Choroid plexus epithelial cell (primary cell): Measurements from ENCODE around the gene HSDL2.

Experiments
- DNase-seq: peaks from one replicate; pipeline ENCODE4 v3.0.0-alpha.2; 2010; ENCODE audit warnings: low read depth
- H3K4me3 ChIP-seq: 2 replicates; pipeline ENCODE4 v1.5.1; 2011; ENCODE audit warnings: low read depth, mild to moderate bottlenecking, control low read depth, low read length, moderate library complexity
- TF ChIP-seq, protein P1 (sequence below): conservative IDR thresholded peaks from 2 replicates; pipeline ENCODE4 v1.5.1; 2011; ENCODE audit warnings: low read depth, mild to moderate bottlenecking, control low read depth, inconsistent platforms, low read length, moderate library complexity

The HSDL2 gene

DNA sequence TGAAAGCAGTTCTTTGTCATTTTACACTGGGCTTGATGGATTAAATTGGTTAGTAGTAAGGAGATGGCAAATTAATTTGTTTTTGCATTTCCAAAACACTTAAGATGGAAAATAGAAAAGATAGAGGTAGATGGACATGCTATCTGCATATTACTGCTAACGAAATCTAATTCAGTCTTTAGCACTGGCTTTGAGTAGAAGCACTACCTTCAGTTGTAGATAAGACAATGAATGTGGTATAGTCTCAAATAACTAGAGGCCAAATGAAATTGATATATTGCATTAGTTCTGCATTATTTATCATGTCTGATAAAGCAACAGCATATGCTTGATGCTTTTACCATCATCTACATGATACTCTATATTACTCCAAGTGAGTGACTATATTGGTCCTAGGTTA, 140.2 kb downstream of the HSDL2 start:
- TF ChIP-seq, protein P1, sequence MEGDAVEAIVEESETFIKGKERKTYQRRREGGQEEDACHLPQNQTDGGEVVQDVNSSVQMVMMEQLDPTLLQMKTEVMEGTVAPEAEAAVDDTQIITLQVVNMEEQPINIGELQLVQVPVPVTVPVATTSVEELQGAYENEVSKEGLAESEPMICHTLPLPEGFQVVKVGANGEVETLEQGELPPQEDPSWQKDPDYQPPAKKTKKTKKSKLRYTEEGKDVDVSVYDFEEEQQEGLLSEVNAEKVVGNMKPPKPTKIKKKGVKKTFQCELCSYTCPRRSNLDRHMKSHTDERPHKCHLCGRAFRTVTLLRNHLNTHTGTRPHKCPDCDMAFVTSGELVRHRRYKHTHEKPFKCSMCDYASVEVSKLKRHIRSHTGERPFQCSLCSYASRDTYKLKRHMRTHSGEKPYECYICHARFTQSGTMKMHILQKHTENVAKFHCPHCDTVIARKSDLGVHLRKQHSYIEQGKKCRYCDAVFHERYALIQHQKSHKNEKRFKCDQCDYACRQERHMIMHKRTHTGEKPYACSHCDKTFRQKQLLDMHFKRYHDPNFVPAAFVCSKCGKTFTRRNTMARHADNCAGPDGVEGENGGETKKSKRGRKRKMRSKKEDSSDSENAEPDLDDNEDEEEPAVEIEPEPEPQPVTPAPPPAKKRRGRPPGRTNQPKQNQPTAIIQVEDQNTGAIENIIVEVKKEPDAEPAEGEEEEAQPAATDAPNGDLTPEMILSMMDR = no peak
- no peak overlapping the region for H3K4me3 ChIP-seq
- no peak for DNase-seq

GRCh38 chr9:112520656-112521055, 140.7 kb downstream of the HSDL2 start:
- DNase-seq = no peak
- no peak overlapping the region for H3K4me3 ChIP-seq
- TF ChIP-seq, protein P1 = no peak
